WTC11 (cell line): ENCODE data around the gene PLCG2. TPM values are rescaled to one million over a fixed set of nuclear protein-coding genes. Genes with fewer than 3 reads are reported as not detected.

ENCODE experiments used
- ATAC-seq: fragments of 200-7000 bp; cut with Tn5 transposase; 2 replicates; pipeline ENCODE4 v1.10.0; 2021; ENCODE audit warnings: mild to moderate bottlenecking, moderate library complexity
- CTCF ChIA-PET: fragments of 300-600 bp; sonication (Branson Sonifier 250); formaldehyde crosslinking; loops from one replicate; lab custom pipeline; 2021; ENCODE audit warnings: antibody characterized with exemption; lab: Charles Lee
- POLR2A ChIA-PET: fragments of 350-600 bp; sonication (Branson Sonifier 250); formaldehyde crosslinking; loops from one replicate; lab custom pipeline; 2021; ENCODE audit warnings: antibody characterized with exemption; lab: Charles Lee
- DNase-seq: peaks from one replicate; pipeline ENCODE4 v3.0.0; 2021; ENCODE audit warnings: low spot score
- H3K27ac Mint-ChIP-seq: 2 replicates; pipeline ENCODE4 v1.8.0; 2021; ENCODE audit warnings: mixed read lengths
- H3K27me3 Mint-ChIP-seq: 2 replicates; pipeline ENCODE4 v1.8.0; 2021; ENCODE audit warnings: low read depth, mild to moderate bottlenecking, moderate library complexity, mixed read lengths
- H3K36me3 Mint-ChIP-seq: 2 replicates; pipeline ENCODE4 v1.8.0; 2021; ENCODE audit warnings: mixed read lengths
- H3K4me1 Mint-ChIP-seq: 2 replicates; pipeline ENCODE4 v1.8.0; 2022; ENCODE audit warnings: mixed read lengths
- H3K4me3 Mint-ChIP-seq: 2 replicates; pipeline ENCODE4 v1.8.0; 2021; ENCODE audit warnings: mild to moderate bottlenecking, moderate library complexity, mixed read lengths
- H3K9me3 Mint-ChIP-seq: 2 replicates; pipeline ENCODE4 v1.8.0; 2021; ENCODE audit warnings: mixed read lengths
- CREB1 ChIP-seq: sonication (generic); formaldehyde crosslinking; IDR thresholded peaks from 2 replicates; pipeline ENCODE4 v1.8.0; 2023; ENCODE audit warnings: mild to moderate bottlenecking, missing genetic modification reagents
- ESRRA ChIP-seq: sonication (generic); formaldehyde crosslinking; IDR thresholded peaks from 2 replicates; pipeline ENCODE4 v1.8.1; 2022; ENCODE audit warnings: mild to moderate bottlenecking, missing genetic modification reagents, borderline replicate concordance
- FOXK1 ChIP-seq: sonication (generic); formaldehyde crosslinking; IDR thresholded peaks from 2 replicates; pipeline ENCODE4 v1.8.0; 2022; ENCODE audit warnings: mild to moderate bottlenecking, moderate library complexity, missing genetic modification reagents
- GTF2I ChIP-seq: fragments of 250-450 bp; sonication (Bioruptor Pico); conservative IDR thresholded peaks from 2 replicates; pipeline ENCODE4 v1.4.0; 2021; ENCODE audit warnings: mild to moderate bottlenecking
- HMGA2 ChIP-seq: fragments of 250-450 bp; sonication (Bioruptor Pico); IDR thresholded peaks from 2 replicates; pipeline ENCODE4 v1.4.0; 2021; ENCODE audit warnings: mild to moderate bottlenecking, moderate library complexity
- NFATC4 ChIP-seq: fragments of 250-450 bp; sonication (Bioruptor Pico); IDR thresholded peaks from 2 replicates; pipeline ENCODE4 v1.9.0; 2021; ENCODE audit warnings: mild to moderate bottlenecking
- OVOL2 ChIP-seq: fragments of 250-450 bp; sonication (Bioruptor Pico); IDR thresholded peaks from 2 replicates; pipeline ENCODE4 v1.9.0; 2021; ENCODE audit warnings: mild to moderate bottlenecking, borderline replicate concordance
- TEAD4 ChIP-seq: sonication (generic); formaldehyde crosslinking; IDR thresholded peaks from 2 replicates; pipeline ENCODE4 v1.8.0; 2022; ENCODE audit warnings: mild to moderate bottlenecking, missing genetic modification reagents
- TP53 ChIP-seq: sonication (generic); formaldehyde crosslinking; IDR thresholded peaks from 2 replicates; pipeline ENCODE4 v1.8.1; 2023; ENCODE audit warnings: mild to moderate bottlenecking, missing genetic modification reagents
- ZBTB21 ChIP-seq: sonication (generic); formaldehyde crosslinking; IDR thresholded peaks from 2 replicates; pipeline ENCODE4 v1.8.1; 2023; ENCODE audit warnings: mild to moderate bottlenecking, missing genetic modification reagents, borderline replicate concordance
- ZNF232 ChIP-seq: sonication (generic); formaldehyde crosslinking; IDR thresholded peaks from 2 replicates; pipeline ENCODE4 v1.8.0; 2022; ENCODE audit warnings: mild to moderate bottlenecking, missing genetic modification reagents
- ZNF317 ChIP-seq: sonication (generic); formaldehyde crosslinking; IDR thresholded peaks from 2 replicates; pipeline ENCODE4 v1.8.1; 2023; ENCODE audit warnings: low read depth, mild to moderate bottlenecking, moderate library complexity, missing genetic modification reagents, borderline replicate concordance
- ZNF423 ChIP-seq: fragments of 250-450 bp; sonication (Bioruptor Pico); IDR thresholded peaks from 2 replicates; pipeline ENCODE4 v2.1.2; 2022; ENCODE audit warnings: mild to moderate bottlenecking, moderate library complexity
- ZNF671 ChIP-seq: fragments of 250-450 bp; sonication (Bioruptor Pico); IDR thresholded peaks from 2 replicates; pipeline ENCODE4 v1.8.0; 2021; ENCODE audit warnings: mild to moderate bottlenecking
- total RNA-seq: library from RNA; stranded (reverse); gene quantifications from 3 replicates; pipeline ENCODE4 v1.2.3, GENCODE V29; 2021
- TF ChIP-seq, protein P1 (sequence below): fragments of 250-450 bp; sonication (Bioruptor Pico); IDR thresholded peaks from 2 replicates; pipeline ENCODE4 v2.1.2; 2022; ENCODE audit warnings: mild to moderate bottlenecking, moderate library complexity
- TF ChIP-seq, protein P2 (sequence below): fragments of 200-600 bp; IDR thresholded peaks from 2 replicates; pipeline ENCODE4 v1.8.0; 2022; ENCODE audit warnings: antibody characterized with exemption
- TF ChIP-seq, protein P3 (sequence below): fragments of 250-450 bp; sonication (Bioruptor Pico); conservative IDR thresholded peaks from 2 replicates; pipeline ENCODE4 v1.9.0; 2021; ENCODE audit warnings: mild to moderate bottlenecking
- TF ChIP-seq, protein P4 (sequence below): sonication (generic); formaldehyde crosslinking; IDR thresholded peaks from 2 replicates; pipeline ENCODE4 v1.8.1; 2022; ENCODE audit warnings: low read depth, mild to moderate bottlenecking, moderate library complexity, missing genetic modification reagents, borderline replicate concordance

The PLCG2 gene
- total RNA-seq, 1 experiment from 2014 or later = 7.0 TPM

DNA sequence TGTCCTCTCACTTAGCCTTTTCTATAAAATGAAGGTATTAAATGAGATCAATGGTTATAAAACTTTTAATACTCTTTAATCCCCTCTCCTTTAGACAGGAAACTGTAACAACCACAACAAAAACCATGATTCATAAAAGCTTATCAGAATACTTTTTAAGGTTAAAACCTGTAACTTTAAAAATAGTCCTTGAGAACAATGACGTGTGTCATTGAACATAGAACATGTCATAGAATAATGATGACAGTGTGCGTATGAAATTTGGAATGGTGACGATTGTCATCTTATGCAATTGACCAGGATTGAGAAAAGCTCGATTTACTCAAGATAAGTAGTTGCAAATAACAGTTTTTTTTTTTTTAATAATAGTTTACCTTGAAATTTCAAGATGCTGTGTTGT, 94.1 kb downstream of the PLCG2 start:
- Mint-ChIP-seq H3K4me1 (peaks cover 20% of the 10 kb centered on the region), H3K36me3 (no peaks in the 10 kb centered on the region), H3K4me3 (no peak overlapping the region), H3K27ac (no peak overlapping the region), H3K9me3 (no peaks in the 10 kb centered on the region), H3K27me3 (no peaks in the 10 kb centered on the region; the same call in 1 of the 2 replicates)
- CTCF ChIA-PET = interaction anchor here (1.0 to 2.8 kb wide), 16 partner anchors 9 to 143 kb away, joined by 3 to 28 read pairs (median 7); partner anchors contain the start of gene PLCG2
- DNase-seq = no peak
- TF ChIP-seq CREB1 (CRISPR knock-in tag) = no peak
- no peak for TF ChIP-seq NFATC4 (CRISPR knock-in tag)
- no peak for TF ChIP-seq ZNF317 (CRISPR knock-in tag)
- TF ChIP-seq FOXK1 (CRISPR knock-in tag) = no peak
- TF ChIP-seq TP53 (CRISPR knock-in tag) = no peak
- TF ChIP-seq, protein P1, sequence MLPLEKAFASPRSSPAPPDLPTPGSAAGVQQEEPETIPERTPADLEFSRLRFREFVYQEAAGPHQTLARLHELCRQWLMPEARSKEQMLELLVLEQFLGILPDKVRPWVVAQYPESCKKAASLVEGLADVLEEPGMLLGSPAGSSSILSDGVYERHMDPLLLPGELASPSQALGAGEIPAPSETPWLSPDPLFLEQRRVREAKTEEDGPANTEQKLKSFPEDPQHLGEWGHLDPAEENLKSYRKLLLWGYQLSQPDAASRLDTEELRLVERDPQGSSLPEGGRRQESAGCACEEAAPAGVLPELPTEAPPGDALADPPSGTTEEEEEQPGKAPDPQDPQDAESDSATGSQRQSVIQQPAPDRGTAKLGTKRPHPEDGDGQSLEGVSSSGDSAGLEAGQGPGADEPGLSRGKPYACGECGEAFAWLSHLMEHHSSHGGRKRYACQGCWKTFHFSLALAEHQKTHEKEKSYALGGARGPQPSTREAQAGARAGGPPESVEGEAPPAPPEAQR (CRISPR knock-in tag) = no peak
- no peak for TF ChIP-seq HMGA2 (CRISPR knock-in tag)
- TF ChIP-seq GTF2I = no peak
- TF ChIP-seq OVOL2 (CRISPR knock-in tag) = no peak
- TF ChIP-seq, protein P2, sequence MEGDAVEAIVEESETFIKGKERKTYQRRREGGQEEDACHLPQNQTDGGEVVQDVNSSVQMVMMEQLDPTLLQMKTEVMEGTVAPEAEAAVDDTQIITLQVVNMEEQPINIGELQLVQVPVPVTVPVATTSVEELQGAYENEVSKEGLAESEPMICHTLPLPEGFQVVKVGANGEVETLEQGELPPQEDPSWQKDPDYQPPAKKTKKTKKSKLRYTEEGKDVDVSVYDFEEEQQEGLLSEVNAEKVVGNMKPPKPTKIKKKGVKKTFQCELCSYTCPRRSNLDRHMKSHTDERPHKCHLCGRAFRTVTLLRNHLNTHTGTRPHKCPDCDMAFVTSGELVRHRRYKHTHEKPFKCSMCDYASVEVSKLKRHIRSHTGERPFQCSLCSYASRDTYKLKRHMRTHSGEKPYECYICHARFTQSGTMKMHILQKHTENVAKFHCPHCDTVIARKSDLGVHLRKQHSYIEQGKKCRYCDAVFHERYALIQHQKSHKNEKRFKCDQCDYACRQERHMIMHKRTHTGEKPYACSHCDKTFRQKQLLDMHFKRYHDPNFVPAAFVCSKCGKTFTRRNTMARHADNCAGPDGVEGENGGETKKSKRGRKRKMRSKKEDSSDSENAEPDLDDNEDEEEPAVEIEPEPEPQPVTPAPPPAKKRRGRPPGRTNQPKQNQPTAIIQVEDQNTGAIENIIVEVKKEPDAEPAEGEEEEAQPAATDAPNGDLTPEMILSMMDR = no peak
- TF ChIP-seq TEAD4 (CRISPR knock-in tag) = no peak
- no peak for TF ChIP-seq ESRRA (CRISPR knock-in tag)
- ATAC-seq = no peak
- POLR2A ChIA-PET = interaction anchor here (0.7 kb wide), 1 partner anchor 150 kb away, joined by 4 read pairs; no protein-coding TSS in a partner anchor

DNA sequence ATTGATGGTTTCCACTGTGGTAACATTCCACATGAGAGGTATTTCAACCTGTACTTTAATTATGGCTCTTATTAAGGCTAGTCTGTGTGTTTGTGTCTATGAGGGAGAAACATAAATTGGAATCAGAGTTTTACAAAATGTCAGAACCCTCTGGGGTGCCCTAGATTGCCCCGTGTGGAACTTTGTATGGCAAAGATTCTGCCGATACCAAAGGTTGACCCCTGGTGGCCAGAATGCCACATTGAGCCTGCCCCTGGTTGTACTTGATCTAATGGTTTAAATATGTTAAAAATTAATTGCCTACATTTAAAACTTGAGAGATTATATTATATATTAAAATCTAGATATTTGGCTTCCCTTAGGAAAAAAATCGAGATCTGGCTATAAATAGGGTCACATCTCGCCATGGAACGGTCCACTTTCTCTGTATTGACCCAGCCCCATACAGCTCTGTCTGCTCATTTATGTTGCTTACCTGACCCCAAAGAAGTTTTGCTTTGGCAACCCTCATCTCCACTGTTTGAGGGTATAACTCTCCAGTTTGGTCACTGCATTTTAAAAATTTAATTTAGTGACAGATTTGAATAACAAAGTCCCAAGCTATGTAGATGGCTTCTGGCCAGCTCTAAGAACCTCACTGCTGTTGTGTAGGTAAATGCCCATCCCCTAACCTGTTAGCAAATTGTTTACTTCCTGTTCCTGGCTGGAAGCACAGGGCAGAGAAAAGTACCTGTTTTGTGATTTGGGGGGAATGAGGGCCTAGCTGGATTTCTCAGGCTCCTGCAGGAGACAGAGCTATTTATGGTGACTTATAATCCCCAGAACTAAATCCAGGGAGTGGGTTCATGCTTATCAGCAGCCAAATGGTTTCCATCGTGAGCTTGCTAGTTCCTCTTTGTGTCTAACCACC, 95.0 kb downstream of the PLCG2 start:
- ATAC-seq (peak; percentile 85), DNase-seq (peak; percentile 77)
- H3K27me3 Mint-ChIP-seq = no peaks in the 10 kb centered on the region
- no peaks in the 10 kb centered on the region for H3K9me3 Mint-ChIP-seq
- CTCF ChIA-PET = interaction anchor here (0.8 to 2.8 kb wide), 36 partner anchors 10 to 187 kb away, joined by 3 to 28 read pairs (median 4); partner anchors contain the start of gene PLCG2
- no peaks in the 10 kb centered on the region for H3K36me3 Mint-ChIP-seq
- POLR2A ChIA-PET = interaction anchor here (0.6 to 0.7 kb wide), 2 partner anchors 149 to 889 kb away, joined by 3 to 4 read pairs; no protein-coding TSS in a partner anchor
- peaks cover 25% of the 10 kb centered on the region for H3K4me1 Mint-ChIP-seq
- H3K27ac Mint-ChIP-seq = peak overlapping the region; percentile 30
- no peak overlapping the region for H3K4me3 Mint-ChIP-seq
- TF ChIP-seq, protein P2 = peak; percentile 80
- TF ChIP-seq FOXK1 (CRISPR knock-in tag) = no peak
- TF ChIP-seq, all 79 proteins: peak for 1

DNA sequence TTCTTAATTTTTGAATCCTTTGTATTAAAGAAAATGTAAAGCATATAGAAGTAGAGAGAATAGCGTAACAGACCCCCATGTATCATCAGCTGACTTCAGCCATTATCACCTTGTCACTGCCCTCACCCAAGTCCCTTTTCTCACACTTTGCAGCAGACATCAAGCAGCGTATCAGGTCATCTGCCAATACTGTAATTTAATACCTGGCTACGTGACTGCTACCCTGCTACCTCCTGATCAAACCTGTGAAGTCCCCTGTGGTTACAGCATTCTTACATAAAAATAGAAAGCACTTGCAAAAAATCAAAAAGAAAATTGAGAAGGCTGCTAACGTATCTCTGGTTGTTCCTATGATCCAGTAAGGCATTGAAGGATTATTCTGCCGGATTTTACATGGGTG, 96.4 kb downstream of the PLCG2 start:
- Mint-ChIP-seq H3K36me3 (no peaks in the 10 kb centered on the region), H3K9me3 (no peaks in the 10 kb centered on the region), H3K27me3 (no peaks in the 10 kb centered on the region), H3K4me3 (no peak overlapping the region), H3K4me1 (peaks cover 32% of the 10 kb centered on the region), H3K27ac (peak overlapping the region; percentile 37; the same call in 1 of the 2 replicates)
- CTCF ChIA-PET = interaction anchor here (0.6 to 2.8 kb wide), 7 partner anchors 19 to 145 kb away, joined by 3 to 17 read pairs (median 4); no protein-coding TSS in a partner anchor
- POLR2A ChIA-PET = interaction anchor here (1.0 kb wide), 1 partner anchor 11 kb away, joined by 3 read pairs; no protein-coding TSS in a partner anchor
- ATAC-seq = no peak
- DNase-seq = no peak
- TF ChIP-seq, protein P1 (CRISPR knock-in tag) = no peak
- TF ChIP-seq ZNF671 (CRISPR knock-in tag) (no peak), ZBTB21 (CRISPR knock-in tag) (no peak), ZNF423 (CRISPR knock-in tag) (no peak), ZNF232 (CRISPR knock-in tag) (no peak), FOXK1 (CRISPR knock-in tag) (no peak)
- TF ChIP-seq, protein P3, sequence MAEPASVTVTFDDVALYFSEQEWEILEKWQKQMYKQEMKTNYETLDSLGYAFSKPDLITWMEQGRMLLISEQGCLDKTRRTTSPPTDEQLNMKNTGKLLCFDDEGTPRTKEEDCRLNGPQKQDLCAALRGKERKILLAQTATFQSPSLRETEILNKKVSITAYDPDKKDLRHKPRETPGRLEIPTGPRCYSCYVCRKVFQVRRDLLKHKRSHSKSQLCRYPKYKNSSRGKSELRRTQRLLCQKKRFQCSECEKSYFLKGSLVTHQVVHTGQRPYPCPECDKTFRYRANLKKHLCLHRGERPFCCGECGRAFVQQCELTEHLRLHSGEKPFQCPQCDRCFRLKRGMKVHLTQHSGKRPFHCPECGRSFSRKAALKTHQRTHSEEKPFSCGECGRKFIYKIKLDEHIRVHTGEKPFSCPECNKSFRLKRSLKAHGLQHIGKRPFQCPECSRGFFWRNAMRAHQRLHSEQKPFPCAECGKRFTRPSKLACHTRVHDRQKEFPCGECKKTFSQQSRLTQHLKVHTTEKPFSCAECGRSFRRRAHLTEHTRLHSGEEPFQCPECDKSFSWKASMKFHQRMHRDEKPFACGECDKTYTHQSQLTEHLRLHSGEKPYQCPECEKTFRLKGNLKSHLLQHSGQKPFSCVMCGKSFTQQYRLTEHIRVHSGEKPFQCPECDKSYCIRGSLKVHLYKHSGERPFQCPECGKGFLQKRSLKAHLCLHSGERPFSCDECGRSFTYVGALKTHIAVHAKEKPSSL (CRISPR knock-in tag) = no peak
- TF ChIP-seq, protein P4, sequence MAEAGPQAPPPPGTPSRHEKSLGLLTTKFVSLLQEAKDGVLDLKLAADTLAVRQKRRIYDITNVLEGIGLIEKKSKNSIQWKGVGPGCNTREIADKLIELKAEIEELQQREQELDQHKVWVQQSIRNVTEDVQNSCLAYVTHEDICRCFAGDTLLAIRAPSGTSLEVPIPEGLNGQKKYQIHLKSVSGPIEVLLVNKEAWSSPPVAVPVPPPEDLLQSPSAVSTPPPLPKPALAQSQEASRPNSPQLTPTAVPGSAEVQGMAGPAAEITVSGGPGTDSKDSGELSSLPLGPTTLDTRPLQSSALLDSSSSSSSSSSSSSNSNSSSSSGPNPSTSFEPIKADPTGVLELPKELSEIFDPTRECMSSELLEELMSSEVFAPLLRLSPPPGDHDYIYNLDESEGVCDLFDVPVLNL (CRISPR knock-in tag) = no peak
